WTC11 (cell line): ENCODE results near the gene SLCO4A1.

ENCODE experiments used
- ATF2 ChIP-seq: sonication (generic); formaldehyde crosslinking; IDR thresholded peaks from 2 replicates; pipeline ENCODE4 v1.8.1; 2022; ENCODE audit warnings: low read depth, missing genetic modification reagents, borderline replicate concordance
- CTCF ChIP-seq: fragments of 200-600 bp; IDR thresholded peaks from 2 replicates; pipeline ENCODE4 v1.8.0; 2022; ENCODE audit warnings: antibody characterized with exemption
- ELF4 ChIP-seq: sonication (generic); formaldehyde crosslinking; IDR thresholded peaks from 2 replicates; pipeline ENCODE4 v1.8.1; 2022; ENCODE audit warnings: low read depth, mild to moderate bottlenecking, moderate library complexity, missing genetic modification reagents
- RELA ChIP-seq: sonication (generic); formaldehyde crosslinking; IDR thresholded peaks from 2 replicates; pipeline ENCODE4 v1.8.1; 2022; ENCODE audit warnings: missing genetic modification reagents, mild to moderate bottlenecking, borderline replicate concordance
- USF1 ChIP-seq: sonication (generic); formaldehyde crosslinking; IDR thresholded peaks from 2 replicates; pipeline ENCODE4 v1.8.0; 2022; ENCODE audit warnings: mild to moderate bottlenecking, missing genetic modification reagents
- ZNF121 ChIP-seq: sonication (generic); formaldehyde crosslinking; IDR thresholded peaks from 2 replicates; pipeline ENCODE4 v1.8.0; 2023; ENCODE audit warnings: missing genetic modification reagents
- ZNF281 ChIP-seq: sonication (generic); formaldehyde crosslinking; IDR thresholded peaks from 2 replicates; pipeline ENCODE4 v1.8.0; 2023; ENCODE audit warnings: mild to moderate bottlenecking, missing genetic modification reagents
- ZNF532 ChIP-seq: fragments of 250-450 bp; sonication (Bioruptor Pico); IDR thresholded peaks from 2 replicates; pipeline ENCODE4 v1.9.0; 2021; ENCODE audit warnings: mild to moderate bottlenecking, borderline replicate concordance
- ZSCAN18 ChIP-seq: fragments of 250-450 bp; sonication (Bioruptor Pico); IDR thresholded peaks from 2 replicates; pipeline ENCODE4 v2.1.2; 2022; ENCODE audit warnings: mild to moderate bottlenecking, moderate library complexity

- no peak for TF ChIP-seq CTCF
- TF ChIP-seq ELF4 (CRISPR knock-in tag): no peak
- no peak for TF ChIP-seq ATF2 (CRISPR knock-in tag)
- no peak for TF ChIP-seq RELA (CRISPR knock-in tag)
- TF ChIP-seq ZNF532 (CRISPR knock-in tag): no peak
- TF ChIP-seq USF1 (CRISPR knock-in tag): no peak
- TF ChIP-seq ZNF281: no peak
- TF ChIP-seq ZNF121 (CRISPR knock-in tag): no peak
- no peak for TF ChIP-seq ZSCAN18
These were observed 11.8 kb downstream of the SLCO4A1 start for GRCh38 chr20:62653951-62654685.
